GM19452 (cell line): ENCODE data around the gene TAF12.
"Not testable (repeated sequence)": the region's sequence is repeated elsewhere in the genome, so short reads cannot be mapped to it uniquely, and the experiment has no call there.

Source experiments
- ATAC-seq: cut with Tn5 transposase; IDR thresholded peaks from one replicate; pipeline ENCODE4 v1.9.1; 2021; ENCODE audit not compliant: unreplicated experiment

Gene TAF12

GRCh38 chr1:28582248-28582615, 60.6 kb downstream of the TAF12 start:
- no peak for ATAC-seq

- peak; percentile 78 for ATAC-seq
Observed at GRCh38 chr1:28581531-28582247, 61.2 kb downstream of the TAF12 start.

- ATAC-seq, result peak; percentile 21
Observed at GRCh38 chr1:28580722-28581530, 61.9 kb downstream of the TAF12 start.

GRCh38 chr1:28579401-28579800, 63.5 kb downstream of the TAF12 start:
- no peak for ATAC-seq

- no peak for ATAC-seq
Observed at GRCh38 chr1:28578696-28579218, 64.1 kb downstream of the TAF12 start.

GRCh38 chr1:28577738-28578536, 64.9 kb downstream of the TAF12 start:
- no peak for ATAC-seq

- no peak for ATAC-seq
Observed at GRCh38 chr1:28577052-28577678, 65.7 kb downstream of the TAF12 start.

GRCh38 chr1:28573564-28573963, 69.3 kb downstream of the TAF12 start:
- ATAC-seq, result no peak

GRCh38 chr1:28572891-28573290, 70.0 kb downstream of the TAF12 start:
- ATAC-seq, result not testable (repeated sequence)

GRCh38 chr1:28571911-28572310, 71.0 kb downstream of the TAF12 start:
- ATAC-seq, result no peak

GRCh38 chr1:28566931-28567330, 75.9 kb downstream of the TAF12 start:
- no peak for ATAC-seq

GRCh38 chr1:28565726-28566125, 77.1 kb downstream of the TAF12 start:
- no peak for ATAC-seq

GRCh38 chr1:28565040-28565439, 77.8 kb downstream of the TAF12 start:
- ATAC-seq, result no peak

GRCh38 chr1:28564310-28564709, 78.6 kb downstream of the TAF12 start:
- ATAC-seq, result no peak

GRCh38 chr1:28560886-28561285, 82.0 kb downstream of the TAF12 start:
- ATAC-seq, result no peak
